T-helper 22 cell (primary cell): ENCODE results near the gene SOX15.
"Not testable (repeated sequence)": the region's sequence is repeated elsewhere in the genome, so short reads cannot be mapped to it uniquely, and the experiment has no call there.

Source experiments
- DNase-seq: peaks from one replicate; pipeline ENCODE4 v3.0.0-alpha.2; 2020; ENCODE audit warnings: low read depth

The SOX15 gene

DNA sequence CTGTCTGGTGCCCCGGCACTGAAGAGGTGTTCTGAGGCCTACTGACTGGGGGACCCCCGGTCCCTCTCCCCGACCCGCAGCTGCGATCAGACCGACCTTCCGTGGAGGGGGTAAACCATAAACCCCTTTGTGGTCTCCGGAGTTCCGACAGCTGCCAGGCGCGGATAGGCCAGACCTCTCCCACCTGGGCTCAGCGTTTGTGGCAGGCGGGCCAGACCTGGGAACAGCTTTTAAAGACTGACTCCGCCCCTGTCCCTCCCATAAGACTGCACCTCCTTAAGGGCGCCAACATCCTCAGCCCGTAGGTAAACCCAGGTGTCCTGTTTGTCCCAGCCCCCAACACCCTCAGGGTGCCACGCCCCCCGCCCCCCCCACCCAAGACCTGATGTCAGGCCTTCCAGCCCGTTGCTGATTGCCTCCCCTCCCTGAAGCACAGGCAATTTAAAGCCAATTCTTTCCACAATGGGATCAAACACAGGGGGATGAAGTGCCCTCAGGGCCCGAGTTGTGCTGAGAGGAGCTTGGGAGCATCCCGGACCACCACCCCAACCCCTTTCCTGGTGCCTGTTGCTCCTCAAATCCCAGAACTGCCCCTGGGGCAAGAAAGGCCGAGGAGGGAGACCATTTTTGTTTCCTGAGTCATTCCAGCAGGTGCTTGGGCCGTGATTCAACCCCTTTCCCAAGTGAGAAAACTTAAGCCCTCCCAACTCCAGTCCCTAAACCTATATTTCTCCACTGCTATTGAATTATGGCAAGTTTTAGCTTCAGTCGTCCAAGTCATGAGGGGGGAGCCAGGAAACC is at the start of gene SOX15:
SOX15 (minus strand) TSS at position 204 of the 801 bp plus-strand sequence. CDS start 418 bp downstream, outside the sequence.
- no peak for DNase-seq

DNA sequence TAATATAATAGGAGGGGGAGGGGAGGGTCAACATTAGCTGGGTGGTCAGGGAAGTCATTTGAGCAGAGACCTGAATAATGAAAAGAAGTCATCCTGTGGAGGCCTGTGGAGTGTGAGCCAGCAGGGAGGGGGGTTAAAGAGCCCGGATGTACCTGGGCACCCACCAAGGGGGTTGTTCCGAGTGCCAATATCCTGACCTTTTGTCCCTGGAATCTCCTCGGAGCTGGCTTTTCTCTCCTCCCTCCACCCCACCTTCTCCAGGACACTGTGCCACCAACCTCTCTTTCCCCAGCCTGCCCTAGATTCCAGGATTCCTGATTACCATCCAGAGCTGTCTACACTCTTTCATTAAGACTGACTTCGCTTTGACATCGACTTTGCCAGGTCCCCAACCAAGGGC is 46.3 kb upstream of the SOX15 start:
- DNase-seq: no peak

DNA sequence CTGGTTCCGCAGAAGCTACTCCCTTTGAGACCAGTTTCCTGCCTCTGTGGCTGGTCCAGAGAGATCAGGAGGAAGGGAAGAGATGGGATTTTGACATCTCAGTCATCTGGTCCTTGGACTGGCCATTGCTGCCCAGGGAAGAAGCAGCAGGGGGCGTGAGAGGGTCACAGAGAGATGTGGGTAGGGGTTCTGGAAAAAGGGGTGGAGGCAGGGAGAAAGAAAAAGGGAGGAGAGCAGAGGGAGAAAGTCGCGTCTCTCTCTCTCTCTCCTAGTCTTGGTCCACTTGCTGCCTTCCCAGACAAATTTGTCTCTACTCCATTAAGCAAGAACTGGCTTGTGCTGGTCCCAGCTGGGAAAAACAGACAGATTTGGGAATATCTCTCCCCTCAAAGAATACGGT is 44.5 kb upstream of the SOX15 start:
- no peak for DNase-seq

DNA sequence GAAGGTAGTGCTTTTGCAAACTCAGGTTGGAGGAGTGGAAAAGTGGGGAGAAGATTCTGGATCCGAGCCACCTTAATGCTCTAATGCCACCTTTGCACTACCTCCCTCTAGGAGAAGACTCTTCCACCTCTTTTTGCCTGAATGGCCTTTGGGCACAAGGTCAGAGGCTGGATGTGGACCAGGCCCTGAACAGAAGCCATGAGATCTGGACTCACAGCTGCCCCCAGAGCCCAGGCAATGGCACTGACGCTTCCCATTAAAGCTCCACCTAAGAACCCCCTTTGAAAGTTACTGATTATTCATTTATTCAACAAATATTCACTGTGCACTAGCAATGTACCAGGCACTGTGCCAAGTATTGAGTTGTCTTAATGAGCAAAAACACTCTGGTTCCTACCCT is 43.2 kb upstream of the SOX15 start:
- DNase-seq: no peak

DNA sequence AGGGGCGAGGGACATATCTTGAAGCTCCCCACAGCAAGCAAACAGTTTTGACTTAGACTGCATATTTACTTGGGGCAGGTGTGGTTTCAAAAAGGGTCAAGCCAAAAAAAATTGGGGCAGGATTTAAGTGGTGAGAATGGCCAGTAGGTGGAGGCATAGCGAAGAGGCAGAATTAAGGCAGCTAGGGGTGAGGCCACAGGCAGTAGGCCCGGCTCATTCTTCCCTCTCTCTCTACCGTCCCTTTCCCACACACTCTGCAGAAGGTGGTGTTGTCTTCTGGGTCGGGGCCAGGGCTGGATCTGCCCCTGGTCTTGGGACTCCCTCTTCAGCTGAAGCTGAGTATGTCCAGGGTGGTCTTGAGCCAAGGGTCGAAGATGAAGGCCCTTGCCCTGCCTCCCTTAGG is 42.6 kb upstream of the SOX15 start:
- no peak for DNase-seq

DNA sequence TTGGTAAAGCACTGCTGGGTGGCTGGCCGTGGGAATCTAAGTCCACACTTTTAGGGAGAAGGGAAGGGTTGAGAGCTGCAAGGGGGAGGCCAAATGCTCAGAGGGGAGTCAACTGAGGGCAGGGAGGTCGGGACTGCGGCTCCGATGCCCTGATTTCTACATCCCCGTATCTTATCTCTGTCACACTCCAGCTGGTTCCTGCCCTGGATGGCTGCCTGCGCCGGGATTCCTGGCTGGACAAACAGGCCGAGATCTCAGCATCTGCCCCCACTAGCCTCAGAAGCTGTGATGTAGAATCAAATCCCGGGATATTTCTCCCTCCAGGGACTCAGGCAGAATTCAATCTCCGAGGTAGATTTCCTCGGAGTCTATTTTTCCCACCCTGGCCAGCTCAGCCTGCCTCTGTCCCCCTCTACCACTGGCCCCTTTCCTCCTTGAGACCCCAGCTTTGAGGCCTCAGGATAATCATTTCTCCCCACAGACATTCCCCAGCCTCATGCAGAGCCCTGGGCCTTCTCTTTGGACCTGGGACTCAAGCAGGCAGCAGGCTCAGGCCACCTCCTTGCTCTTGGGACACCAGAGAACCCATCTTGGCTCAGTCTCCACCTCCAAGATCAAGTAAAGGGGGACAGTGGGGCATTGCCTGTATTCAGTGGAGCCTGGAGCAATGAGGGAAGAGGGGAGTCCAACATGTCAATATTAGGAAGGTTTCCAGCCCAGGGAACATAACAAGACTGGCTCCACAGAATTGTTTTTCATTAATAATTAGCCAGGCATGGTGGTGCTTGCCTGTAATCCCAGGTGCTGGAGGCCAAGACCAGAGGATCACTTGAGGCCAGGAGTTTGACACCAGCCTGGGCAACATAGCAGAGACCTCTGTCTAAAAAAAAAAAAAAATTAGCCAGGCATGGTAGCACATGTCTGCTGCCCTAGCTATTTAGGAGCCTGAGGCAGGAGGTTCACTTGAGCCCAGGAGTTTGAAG is 41.8 kb upstream of the SOX15 start:
- DNase-seq: no peak

DNA sequence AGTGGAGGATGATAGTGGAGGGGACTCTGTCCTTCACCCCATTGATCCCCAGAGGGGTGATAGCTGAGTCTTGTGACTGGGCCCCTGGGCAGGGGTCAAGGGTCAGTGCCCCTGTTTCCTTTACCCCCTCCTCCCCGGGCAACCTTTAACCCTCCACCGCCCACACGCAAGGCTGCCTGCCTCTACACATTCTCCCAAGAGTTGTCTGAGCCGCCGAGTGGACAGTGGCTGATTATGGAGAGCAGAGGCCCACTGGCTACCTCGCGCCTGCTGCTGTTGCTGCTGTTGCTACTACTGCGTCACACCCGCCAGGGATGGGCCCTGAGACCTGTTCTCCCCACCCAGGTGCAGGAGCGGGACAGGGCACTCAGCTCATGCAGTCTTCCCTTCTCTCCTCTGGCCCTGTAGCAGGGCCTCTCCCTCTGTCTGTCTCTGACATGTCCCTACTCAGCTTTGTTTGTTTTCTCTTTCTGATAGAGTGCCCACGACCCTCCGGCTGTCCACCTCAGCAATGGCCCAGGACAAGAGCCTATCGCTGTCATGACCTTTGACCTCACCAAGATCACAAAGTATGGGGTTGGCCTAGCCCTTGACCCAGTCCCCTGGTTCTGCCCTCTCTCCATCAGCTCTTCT is 40.2 kb upstream of the SOX15 start, which contains the start of gene SHBG:
SHBG (plus strand) TSS at position 197 of the 633 bp plus-strand sequence; CDS start at position 235, 38 bp downstream.
- DNase-seq: no peak

DNA sequence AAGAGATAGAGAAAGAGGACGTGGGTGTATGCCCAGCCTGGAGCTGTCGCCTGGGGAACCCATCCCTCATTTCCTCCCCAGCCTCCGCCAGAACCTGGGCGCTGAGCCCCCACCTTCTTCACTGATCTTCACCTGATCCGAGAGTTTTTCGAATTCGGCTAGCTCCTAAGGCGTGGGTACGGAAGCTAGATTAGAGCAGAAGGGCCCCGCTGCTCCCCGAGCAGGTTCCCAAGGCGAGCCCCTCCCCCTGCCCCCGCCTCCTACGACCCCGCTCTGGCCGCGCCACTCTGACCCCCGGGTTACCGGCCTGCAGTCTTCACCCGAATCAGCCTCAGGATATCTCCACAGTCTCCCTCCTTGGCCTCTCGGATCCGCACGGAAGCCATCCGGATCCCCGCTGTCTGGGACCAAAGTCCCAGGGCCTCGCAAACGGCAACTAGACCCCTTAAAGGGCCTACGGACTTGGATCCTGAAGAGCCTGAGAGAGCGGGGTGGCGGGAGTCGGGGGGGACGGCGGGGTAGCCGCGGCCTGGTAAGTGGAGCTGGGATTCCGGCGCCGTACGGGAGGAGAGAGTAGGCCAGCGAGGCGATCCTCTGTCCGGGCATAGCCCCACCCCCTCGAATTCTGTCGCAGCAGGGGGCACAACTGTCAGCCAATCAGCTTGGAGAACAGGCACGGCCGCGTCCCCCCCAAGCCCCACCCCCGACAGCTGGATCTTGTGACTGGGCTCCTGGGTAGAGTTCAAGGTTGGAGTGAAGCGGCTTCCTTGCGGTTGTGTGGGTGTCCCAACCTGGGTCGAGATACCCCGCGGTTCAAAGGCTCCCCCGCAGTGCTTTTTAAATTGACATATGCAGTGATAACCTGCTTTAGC is 37.6 kb upstream of the SOX15 start, which contains the start of gene SAT2:
SAT2 (minus strand) TSS at position 572 of the 872 bp plus-strand sequence; CDS start at position 386, 186 bp downstream.
- peak; percentile 81 for DNase-seq

DNA sequence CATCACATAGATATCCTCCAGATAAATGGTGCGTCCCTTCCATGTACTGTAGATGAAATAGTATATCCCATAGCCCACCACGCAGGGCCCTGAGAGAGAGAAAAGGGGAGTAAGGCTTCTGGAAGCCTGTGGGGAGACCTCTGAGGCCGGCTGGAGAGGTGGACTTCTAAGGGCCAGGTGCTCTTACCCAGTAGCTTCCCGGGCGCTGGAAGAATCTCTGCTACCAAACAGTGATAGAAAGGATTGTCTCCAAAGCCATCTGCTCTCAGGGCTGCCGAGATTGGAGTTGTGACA is 37.0 kb upstream of the SOX15 start:
- no peak for DNase-seq

DNA sequence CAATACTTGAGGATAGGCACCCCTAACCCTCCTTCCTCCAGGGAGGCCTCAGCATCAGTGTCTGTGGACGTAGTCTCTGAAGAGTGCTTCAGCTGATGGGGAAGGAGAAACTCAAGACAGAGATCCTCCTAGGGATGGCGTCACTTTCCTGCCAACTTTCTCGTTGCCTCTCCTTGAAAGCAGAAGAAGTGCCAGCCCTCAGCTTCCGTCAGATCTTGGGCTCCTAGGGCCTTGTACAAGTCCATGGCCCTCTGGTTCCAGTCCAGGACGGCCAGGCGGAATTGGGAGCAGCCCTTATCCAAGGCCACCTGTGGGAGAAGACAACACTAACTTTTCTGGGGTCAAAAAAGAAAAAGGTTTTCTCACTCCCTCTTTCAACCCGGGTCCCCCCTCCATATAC is 36.4 kb upstream of the SOX15 start:
- no peak for DNase-seq

DNA sequence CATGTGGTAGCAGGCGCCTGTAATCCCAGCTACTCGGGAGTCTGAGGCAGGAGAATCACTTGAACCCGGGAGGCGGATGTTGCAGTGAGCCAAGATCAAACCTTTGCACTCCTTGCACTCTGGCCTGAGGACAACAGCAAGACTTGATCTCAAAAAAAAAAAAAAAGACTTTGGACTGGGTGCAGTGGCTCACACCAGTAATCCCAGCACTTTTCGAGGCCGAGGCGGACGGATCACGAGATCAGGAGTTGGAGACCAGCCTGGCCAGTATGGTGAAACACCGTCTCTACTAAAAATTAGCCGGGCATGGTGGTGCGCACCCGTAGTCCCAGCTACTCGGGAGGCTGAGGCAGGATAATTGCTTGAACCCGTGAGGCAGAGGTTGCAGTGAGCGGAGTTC is 35.9 kb upstream of the SOX15 start:
- not testable (repeated sequence) for DNase-seq

DNA sequence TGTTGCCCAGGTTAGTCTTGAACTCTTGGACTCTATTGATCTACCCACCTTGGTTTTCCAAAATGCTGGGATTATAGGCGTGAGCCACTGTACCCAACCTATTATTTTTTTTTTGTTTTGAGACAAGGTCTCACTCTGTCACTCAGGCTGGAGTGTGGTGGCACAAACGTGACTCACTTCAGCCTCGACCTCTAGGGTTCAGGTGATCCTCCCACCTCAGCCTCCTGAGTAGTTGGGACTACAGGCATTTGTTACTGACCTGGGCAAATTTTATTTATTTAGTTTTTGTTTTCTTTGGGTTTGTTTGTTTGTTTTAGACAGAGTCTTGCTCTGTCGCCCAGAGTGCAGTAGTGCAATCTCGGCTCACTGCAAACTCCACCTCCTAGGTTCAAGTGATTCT is 33.8 kb upstream of the SOX15 start:
- DNase-seq: no peak

DNA sequence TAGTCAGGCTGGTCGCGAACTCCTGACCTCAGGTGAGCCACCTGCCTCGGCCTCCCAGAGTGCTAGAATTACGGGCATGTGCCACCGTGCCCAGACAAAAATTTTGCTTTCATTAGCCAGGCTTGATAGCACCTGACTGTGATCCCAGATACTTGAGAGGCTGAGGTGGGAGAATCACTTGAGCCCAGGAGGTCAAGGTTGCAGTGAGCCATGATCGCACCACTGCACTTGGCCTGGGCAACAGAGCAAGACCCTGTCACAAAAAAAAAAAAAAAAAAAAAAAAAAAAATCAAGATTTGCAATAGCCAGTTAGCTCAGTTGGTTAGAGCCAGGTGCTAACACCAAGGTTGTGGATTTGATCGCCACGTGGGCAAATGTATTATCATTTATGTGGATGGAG is 30.9 kb upstream of the SOX15 start:
- DNase-seq: no peak

DNA sequence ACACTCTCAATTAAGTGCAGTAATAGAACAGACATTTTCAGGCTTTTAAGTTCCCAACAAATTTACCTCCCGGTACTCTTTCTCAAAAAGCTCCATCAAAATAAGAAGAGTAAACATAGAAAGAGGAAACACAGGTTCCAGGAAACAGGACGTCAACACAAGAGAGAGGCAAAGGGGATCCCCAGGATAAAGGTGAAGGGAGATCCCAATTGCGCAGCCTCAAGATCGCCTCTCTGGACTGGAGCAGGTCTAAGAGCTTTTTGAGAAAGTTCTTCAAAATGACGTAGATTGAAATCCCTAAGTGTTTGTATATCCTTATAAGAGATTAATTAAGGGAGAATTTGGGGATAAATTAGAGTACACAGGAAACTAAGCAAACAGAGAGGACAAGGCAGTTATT is 28.7 kb upstream of the SOX15 start:
- DNase-seq: no peak

DNA sequence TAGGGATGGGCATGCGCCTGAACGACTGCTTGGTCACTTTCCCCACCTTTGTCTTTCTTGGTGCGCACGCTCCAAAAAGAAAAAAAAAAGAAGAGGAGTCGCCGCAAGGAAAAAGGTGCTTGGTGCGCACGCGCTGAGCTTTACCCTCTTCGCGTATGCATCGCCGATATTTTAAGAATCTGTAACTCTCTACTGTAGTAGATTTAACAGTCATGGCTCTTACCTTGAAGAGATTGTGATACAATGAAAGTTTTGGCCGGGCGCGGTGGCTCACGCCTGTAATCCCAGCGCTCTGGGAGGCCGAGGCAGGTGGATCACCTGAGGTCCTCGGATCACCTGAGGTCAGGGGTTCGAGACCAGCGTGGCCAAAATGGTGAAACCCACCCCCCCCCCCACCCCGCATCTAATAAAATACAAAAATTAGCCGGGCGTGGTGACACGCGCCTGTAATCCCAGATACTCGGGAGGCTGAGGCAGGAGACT is 25.4 kb upstream of the SOX15 start:
- DNase-seq: no peak

DNA sequence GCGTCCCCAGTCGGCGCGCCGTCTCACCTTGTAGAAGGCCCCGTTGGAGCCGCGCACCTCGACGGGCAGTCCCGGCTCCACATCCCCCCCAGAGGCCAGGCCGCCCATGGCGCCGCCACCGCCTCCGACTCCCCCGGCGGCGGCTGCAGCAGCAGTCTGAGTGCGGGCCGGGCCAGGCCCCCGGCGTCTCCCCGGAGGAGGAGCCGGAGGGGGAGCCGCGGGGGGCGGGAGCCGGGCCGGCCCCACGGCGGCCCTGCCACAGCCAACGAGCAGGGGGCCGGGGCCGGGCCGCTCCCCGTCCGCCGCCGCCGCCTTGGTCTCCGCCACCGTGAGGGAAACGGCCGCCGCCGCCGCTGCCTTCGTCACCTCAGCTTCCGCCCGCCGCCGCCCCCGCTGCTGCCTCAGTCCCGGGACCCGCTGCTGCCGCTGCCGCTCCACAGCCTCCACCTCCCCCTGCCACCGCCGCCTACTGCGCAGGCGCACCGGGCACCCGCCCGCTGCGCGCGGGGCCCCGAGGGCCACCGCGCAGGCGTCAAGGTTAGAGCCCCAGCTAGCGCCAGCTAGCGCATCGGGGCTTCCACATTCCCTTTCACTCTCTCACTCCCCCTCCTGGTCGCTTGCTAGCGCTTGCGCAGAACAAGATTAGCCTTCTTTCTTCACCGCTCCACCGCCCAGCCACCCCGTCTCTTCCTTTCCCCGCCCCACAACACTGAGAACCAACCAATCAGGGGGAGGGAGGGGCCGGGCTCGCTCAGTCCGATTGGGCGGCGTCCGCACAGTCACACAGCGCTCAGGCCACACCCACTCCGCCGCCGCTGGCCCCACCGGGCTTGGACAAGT is 24.8 kb upstream of the SOX15 start, which contains the start of gene FXR2:
FXR2 (minus strand) TSS at position 473 of the 840 bp plus-strand sequence; CDS start at position 108, 365 bp downstream.
- DNase-seq: peak; percentile 98

DNA sequence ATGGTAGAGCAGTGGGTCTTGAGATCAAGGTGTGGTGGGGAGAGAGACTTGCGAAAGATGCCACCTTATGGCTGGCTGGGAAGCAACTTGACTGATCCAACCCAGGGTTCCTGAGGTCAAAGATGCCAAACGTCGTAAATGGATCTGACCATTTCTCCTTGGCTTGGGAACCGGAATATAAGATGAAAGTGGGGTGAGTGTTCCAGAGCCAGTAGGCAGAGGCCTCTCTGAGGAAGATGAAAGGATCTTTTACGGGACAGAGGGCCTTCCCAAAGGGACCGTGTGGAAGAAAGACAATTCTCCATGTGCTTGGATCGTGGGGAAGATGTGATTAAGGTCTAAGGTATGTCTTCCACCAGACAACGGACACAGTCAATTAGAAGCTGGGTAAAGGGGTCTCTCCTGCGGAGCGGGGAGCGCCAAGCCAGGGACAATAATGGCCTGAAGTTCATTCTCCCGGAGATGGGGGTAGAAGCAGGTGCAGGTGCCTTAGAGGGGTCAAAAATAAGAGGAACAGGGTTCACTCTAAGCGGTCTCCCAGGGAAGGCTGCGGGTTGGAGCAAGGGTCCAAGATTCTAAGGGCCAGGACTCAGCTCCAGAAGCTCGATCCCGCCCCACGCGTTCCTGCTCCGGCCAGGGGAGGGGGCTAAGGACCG is 24.0 kb upstream of the SOX15 start:
- DNase-seq: no peak

DNA sequence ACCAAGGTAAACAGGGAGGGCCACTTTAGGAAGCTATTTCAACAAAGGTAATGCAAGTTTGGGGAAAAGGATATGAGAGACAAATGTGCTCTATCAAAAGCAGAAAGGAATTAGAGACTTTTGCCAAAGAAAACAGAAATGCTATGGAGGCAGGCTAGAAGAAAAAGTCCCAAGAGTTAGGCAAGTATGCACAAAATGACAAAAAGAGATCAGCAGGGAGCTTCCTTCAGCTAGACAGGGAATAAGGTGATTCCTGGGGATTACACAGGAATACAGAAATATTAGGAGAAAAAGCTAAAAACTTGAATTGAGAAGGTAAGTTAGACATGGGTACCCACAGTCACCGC is 22.4 kb upstream of the SOX15 start:
- DNase-seq: no peak

DNA sequence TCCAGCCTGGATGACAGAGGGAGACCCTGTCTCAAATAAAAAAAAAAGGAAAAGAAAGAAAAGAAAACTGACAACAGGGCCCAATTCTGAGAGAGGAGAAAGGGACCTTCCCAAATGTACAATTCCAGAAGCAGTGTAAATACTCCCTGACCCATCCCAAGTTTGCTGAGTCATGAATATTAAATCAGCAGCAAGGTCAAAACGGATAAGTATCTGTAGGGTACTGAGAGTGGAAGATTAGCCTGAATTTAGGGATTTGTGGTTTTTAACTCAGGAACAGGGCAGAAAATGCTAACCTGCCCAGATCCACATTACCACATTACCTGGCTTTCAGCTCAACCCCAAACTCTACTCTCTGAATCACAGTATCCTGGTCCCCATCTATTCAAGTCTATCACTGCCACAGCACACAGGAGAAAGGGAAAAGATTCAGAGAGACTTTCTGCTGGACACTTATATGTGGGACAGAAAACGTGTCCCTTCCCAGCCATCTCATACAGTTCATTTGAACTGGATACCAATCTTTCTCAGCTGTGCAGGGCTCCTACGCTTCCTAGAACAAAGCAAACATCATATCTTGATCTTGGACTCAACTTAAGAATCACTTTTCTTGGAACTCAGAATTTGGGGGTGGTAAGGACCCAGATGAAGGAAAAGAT is 21.9 kb upstream of the SOX15 start:
- DNase-seq: no peak
